ENCODE data around the gene GALNT7. TPM values are rescaled to one million over a fixed set of nuclear protein-coding genes. Genes with fewer than 3 reads are reported as not detected.

Gene GALNT7
- polyA plus RNA-seq, 1 of the 3 experiments (the other 2 are of a cell fraction): 14.8 TPM

GRCh38 chr4:173235050-173235449 is 66.4 kb downstream of the GALNT7 start (continued):
- TF ChIP-seq ZBTB33 (IDR thresholded peaks at IDR 0.05; ENCODE audit: borderline replicate concordance, low read depth) (no peak), CHD2 (IDR thresholded peaks at IDR 0.05; ENCODE audit: low read length, partially characterized antibody) (no peak), TEAD4 (IDR thresholded peaks at IDR 0.05; ENCODE audit: borderline replicate concordance, insufficient read depth) (no peak), PBX3 (IDR thresholded peaks at IDR 0.05) (no peak), ELF1 (IDR thresholded peaks at IDR 0.05) (no peak), EP300 (IDR thresholded peaks at IDR 0.05; ENCODE audit: borderline replicate concordance in 1 of 2, low read depth in 1 of 2, low read length in 1 of 2) (no peak), TCF12 (IDR thresholded peaks at IDR 0.05) (no peak), POLR2AphosphoS5 (IDR thresholded peaks at IDR 0.05; ENCODE audit: low read depth, low read length) (no peak)

GRCh38 chr4:173236301-173236700 is 67.7 kb downstream of the GALNT7 start:
- H3K27ac ChIP-seq (ENCODE audit: low read depth in 2 of 2, low read length in 1 of 2): no peak overlapping the region
- no peaks in the 10 kb centered on the region for H3K9me2 ChIP-seq
- no peak for TF ChIP-seq MXI1 (IDR thresholded peaks at IDR 0.05; ENCODE audit: low read depth, low read length)
- TF ChIP-seq MAX (IDR thresholded peaks at IDR 0.05; ENCODE audit: low read depth): no peak
- no peak for TF ChIP-seq RXRA (IDR thresholded peaks at IDR 0.05; ENCODE audit: borderline replicate concordance, low read depth)
- TF ChIP-seq SMC3 (IDR thresholded peaks at IDR 0.05; ENCODE audit: low read depth, low read length): no peak
- no peak for TF ChIP-seq TCF12 (IDR thresholded peaks at IDR 0.05)
- TF ChIP-seq GABPA (IDR thresholded peaks at IDR 0.05; ENCODE audit: low read depth): no peak
- no peak for TF ChIP-seq YY1 (IDR thresholded peaks at IDR 0.05; ENCODE audit: low read depth)
- no peak for TF ChIP-seq NFIC (IDR thresholded peaks at IDR 0.05; ENCODE audit: borderline replicate concordance)
- no peak for TF ChIP-seq POLR2AphosphoS5 (IDR thresholded peaks at IDR 0.05; ENCODE audit: low read depth, low read length)
- no peak for TF ChIP-seq RAD21 (IDR thresholded peaks at IDR 0.05; ENCODE audit: low read length)
- H3K4me3 ChIP-seq (ENCODE audit: low read depth in 2 of 2, low read length in 1 of 2): no peak overlapping the region
- H3K9ac ChIP-seq: no peak overlapping the region
- WGBS (ENCODE audit: low lambda C conversion rate): 80% methylated on average over 3 of the region's 3 CpGs
- H3K36me3 ChIP-seq (replicated peaks in 1 of 2; ENCODE audit: control insufficient read depth in 1 of 2, insufficient read depth in 2 of 2, low read length in 1 of 2): no peaks in the 10 kb centered on the region
- no peaks in the 10 kb centered on the region for H4K20me1 ChIP-seq (ENCODE audit: insufficient read depth)
- H3K79me2 ChIP-seq (ENCODE audit: insufficient read depth): peaks cover 19% of the 10 kb centered on the region
- H3K9me3 ChIP-seq: no peaks in the 10 kb centered on the region
- H2AFZ ChIP-seq (ENCODE audit: low read depth): no peak overlapping the region
- H3K27me3 ChIP-seq (ENCODE audit: insufficient read depth): no peaks in the 10 kb centered on the region
- H3K4me2 ChIP-seq: no peak overlapping the region
- peaks cover 7% of the 10 kb centered on the region for H3F3A ChIP-seq (replicated peaks; ENCODE audit: insufficient read depth)
- peaks cover 2 to 24% of the 10 kb centered on the region in 2 experiments; a peak in 3 of 4 replicates for H3K4me1 ChIP-seq (ENCODE audit: control insufficient read depth in 1 of 2, insufficient read depth in 2 of 2, low read depth in 1 of 2, low read length in 1 of 2)
- no peak for DNase-seq
- ChIA-PET POLR2A (no interaction called here), CTCF (interaction anchor here (0.6 to 1.4 kb wide), 2 partner anchors 43 to 213 kb away, joined by 3 to 4 read pairs; no protein-coding TSS in a partner anchor)
